Measurements from ENCODE around the gene LCAT.

The LCAT gene

DNA sequence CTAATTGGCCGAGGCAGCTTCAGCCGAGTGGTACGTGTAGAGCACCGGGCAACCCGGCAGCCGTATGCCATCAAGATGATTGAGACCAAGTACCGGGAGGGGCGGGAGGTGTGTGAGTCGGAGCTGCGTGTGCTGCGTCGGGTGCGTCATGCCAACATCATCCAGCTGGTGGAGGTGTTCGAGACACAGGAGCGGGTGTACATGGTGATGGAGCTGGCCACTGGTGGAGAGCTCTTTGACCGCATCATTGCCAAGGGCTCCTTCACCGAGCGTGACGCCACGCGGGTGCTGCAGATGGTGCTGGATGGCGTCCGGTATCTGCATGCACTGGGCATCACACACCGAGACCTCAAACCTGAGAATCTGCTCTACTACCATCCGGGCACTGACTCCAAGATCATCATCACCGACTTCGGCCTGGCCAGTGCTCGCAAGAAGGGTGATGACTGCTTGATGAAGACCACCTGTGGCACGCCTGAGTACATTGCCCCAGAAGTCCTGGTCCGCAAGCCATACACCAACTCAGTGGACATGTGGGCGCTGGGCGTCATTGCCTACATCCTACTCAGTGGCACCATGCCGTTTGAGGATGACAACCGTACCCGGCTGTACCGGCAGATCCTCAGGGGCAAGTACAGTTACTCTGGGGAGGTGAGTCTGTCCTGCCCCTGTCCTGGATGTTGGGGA lies 34.7 kb downstream of the LCAT start:
- DNase-seq (ENCODE audit: low read depth) = no peak

DNA sequence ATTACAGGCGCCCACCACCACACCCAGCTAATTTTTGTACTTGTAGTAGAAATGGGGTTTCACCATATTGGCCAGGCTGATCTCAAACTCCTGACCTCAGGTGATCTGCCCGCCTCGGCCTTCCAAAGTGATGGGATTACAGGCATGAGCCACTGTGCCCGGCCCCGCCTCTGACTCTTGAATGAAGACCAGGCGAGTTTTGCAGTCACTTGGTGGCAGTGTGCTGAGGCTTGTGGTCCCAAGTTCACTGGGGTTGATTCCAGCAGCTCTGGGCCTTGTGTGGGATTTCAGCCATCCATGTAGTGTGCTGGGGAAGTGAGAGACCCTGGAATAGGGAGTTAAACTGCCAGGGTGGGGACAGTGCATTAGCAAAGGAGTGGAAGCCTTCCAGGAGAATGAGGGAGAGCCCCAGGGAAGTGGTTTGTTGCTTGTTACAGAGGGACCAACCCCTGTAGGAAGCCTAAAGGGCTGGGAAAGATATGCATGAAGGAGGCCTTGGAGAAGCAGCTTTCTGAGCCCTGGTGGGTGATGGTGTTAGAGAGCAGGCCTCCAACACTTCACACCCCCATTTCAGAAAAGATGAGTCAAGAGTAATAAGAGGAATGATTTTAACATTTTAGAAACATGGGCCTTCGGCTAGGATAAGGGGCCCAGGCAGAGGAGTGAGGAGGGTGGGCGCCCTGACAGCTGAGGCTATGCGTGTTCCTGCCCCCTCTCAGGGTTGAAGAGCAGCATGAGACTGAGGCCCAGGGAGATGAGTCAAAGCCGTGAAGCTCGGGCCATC lies 36.3 kb downstream of the LCAT start:
- no peak for DNase-seq (ENCODE audit: low read depth)

DNA sequence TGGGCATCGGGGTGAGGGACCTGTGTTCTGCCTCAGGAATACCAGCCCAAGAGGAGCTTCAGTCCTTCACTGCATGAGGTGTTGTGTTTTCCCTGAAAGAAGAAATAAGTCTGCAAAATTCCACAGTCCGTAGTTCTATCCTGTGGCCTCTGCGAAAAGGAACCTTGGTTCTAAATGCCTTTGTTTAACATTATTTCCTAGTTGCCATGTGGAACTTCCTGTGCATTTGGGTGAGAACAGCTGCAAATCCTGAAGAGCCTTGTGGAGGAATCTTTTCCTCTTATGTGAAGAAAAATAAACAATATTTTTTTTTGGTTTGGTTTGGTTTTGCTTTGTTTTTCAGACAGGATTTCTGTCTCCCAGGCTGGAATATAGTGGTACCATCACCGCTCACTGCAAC lies 41.1 kb downstream of the LCAT start:
- DNase-seq (ENCODE audit: low read depth) = no peak

DNA sequence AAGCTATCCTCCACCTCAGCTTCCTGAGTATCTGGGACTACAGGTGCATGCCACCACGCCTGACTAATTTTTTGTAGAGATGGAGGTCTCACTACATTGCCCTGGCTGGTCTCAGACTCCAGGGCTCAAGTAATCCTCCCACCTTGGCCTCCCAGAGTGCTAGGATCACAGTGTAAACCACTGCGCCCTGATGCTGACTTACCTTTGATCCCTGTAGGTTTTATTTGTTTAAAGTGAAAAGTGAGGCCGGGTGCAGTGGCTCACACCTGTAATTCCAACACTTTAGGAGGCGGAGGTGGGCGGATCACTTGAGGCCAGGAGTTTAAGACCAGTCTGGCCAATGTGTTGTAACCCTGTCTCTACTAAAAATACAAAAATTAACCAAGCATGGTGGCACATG lies 42.2 kb downstream of the LCAT start:
- DNase-seq (ENCODE audit: low read depth) = no peak

DNA sequence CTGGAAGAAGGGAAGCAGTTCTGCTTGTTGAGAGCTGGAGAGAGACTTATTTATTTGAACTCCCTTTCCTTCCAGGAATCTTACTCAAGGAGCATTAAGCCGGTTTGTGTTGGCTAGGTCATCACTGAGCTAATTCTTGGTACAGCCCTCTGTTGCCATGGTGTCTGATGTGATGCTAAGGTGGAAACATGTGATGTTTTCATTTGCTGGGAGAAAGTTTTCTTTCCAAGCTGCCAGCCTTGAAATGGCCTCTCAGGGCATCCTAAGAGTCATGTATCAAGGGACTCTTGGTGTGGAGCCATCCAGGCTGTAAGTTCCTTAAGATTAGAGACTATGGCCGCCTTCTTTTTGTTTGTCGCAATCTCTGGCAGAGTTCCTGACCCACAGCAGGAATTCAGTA lies 46.7 kb downstream of the LCAT start:
- no peak for DNase-seq (ENCODE audit: low read depth)

DNA sequence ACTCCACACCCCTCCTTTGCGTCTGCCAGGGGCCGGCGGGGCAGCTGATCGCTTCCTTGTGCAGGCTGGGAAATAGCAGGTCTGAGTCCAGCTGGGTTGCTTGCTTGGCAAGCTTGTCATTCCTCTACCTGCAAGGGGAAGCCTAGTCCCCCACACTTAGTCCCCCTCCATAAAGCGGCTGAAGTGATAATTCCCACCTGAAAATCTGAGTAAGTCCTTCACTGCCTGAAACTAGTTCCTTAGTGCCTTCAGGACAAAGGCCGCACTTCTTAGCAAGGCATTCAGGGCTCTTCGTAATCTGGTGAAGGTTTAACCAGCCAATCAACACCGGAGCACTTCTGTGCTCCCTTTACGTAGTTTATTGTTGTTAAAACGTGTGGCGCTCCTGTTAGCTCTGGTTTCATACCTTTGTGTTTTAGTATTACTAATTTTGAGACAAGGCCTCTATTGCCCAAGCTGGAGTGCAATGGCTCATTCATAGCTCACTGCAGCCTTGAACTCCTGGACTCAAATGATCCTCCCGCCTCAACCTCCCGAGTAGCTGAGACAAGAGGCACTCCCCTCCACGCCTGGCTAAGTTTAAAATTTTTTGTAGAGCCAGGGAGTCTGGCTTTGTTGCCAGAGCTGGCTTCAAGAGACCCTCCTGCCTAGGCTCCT lies 50.0 kb downstream of the LCAT start:
- DNase-seq (ENCODE audit: low read depth) = no peak

DNA sequence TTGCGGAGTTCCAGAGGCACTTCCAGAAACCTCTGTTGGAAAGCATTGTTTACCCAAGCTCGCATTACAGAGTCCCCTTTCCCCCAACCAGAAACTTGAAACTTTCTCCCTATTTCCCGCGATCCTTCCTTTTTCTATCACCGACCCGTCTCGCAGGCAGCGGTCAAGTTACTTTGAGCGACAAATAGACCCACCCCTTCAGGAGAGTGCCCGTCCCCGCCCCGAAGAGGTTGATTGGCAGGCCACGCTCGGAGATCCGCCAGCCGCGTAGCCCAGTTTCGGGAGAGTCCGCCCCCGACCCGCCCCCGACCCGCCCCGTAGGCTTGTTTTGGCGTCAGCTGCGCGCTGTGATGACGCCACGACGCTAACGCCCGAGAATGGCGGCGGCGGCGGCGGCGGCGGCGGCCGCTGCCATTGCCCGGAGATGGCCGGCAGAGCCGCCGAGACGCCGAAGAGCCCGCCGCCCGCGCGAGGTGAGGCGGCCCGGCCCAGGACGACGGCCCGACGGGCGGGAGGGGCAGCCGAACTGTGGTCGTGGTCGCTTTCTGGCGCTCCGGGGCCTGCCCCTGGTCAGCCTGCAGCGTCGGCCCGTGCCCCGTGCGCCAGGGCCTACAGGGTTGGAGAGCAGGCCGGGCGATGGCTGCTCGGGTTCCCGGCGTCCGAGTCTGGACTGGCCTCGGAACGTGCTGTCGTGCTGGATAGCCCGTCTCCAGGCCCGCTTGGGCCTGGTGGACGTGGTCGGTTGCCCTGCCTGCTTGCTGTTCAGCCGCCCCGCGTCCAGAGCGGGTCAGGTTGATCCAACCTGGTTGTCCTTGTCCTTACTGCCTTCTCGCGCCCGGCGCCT lies 50.8 kb downstream of the LCAT start, which contains the start of gene PSKH1:
TSS of gene PSKH1 (plus strand) at position 356 of the 844 bp plus-strand sequence. CDS start 15,496 bp downstream, outside the sequence.
- peak; percentile 74 for DNase-seq (ENCODE audit: low read depth)

DNA sequence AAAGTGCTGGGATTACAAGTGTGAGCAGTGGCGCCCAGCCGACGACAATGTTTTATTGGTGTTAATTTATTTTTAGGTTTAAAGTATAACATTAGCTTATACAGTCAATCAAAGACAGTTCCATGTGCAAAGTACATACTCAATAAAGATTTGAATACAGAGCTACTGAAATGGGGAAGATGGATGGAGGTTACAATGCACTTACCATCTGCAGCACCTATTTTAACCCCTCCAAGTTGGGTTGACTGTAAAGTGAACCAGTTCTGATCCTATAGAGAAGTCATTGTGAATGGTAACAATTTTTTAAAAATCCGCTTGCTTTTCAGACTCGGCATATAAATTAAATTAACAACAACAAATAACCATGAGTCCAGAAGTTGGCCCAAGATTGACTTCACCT lies 51.5 kb downstream of the LCAT start:
- DNase-seq (ENCODE audit: low read depth) = no peak
